ENCODE results near the gene SDK1. TPM values are rescaled to one million over a fixed set of nuclear protein-coding genes. Genes with fewer than 3 reads are reported as not detected.

SDK1 gene
- total and polyA plus RNA-seq, 4 donors, result 0.12 to 0.47 (median 0.36) TPM

GRCh38 chr7:4174451-4174850, 873.4 kb downstream of the SDK1 start:
- H3K36me3 ChIP-seq (ENCODE audit: control insufficient read depth in 4 of 4, insufficient read depth in 3 of 4, low read depth in 1 of 4, low read length in 3 of 4), result no peaks in the 10 kb centered on the region
- H3K9me3 ChIP-seq (ENCODE audit: control insufficient read depth in 4 of 4, low read length in 3 of 4), result no peaks in the 10 kb centered on the region
- no peak for TF ChIP-seq HNF4G (IDR thresholded peaks at IDR 0.05)
- TF ChIP-seq FOXA2 (IDR thresholded peaks at IDR 0.05), result no peak
- TF ChIP-seq NR2F2 (IDR thresholded peaks at IDR 0.05), result no peak
- TF ChIP-seq MAX (IDR thresholded peaks at IDR 0.05), result no peak
- no peak for TF ChIP-seq SP1 (IDR thresholded peaks at IDR 0.05)
- no peaks in the 10 kb centered on the region for H3K27me3 ChIP-seq (ENCODE audit: control insufficient read depth in 4 of 4, insufficient read depth in 4 of 4, low read length in 3 of 4)
- no peak overlapping the region for H3K27ac ChIP-seq (ENCODE audit: low read depth in 1 of 2, low read length in 2 of 2)
- H3K4me1 ChIP-seq (ENCODE audit: control insufficient read depth in 4 of 4, insufficient read depth in 4 of 4, low read length in 3 of 4), result no peaks in the 10 kb centered on the region
- 94% methylated on average over 11 of the region's 11 CpGs for WGBS
- no peak overlapping the region for H3K9ac ChIP-seq (ENCODE audit: low read depth in 1 of 2, low read length in 2 of 2)
- H3K4me3 ChIP-seq (ENCODE audit: low read depth in 1 of 3, low read length in 3 of 3), result no peak overlapping the region
- no peak for DNase-seq (ENCODE audit: low spot score)

- Histone ChIP-seq H3K9ac (ENCODE audit: low read depth in 1 of 2, low read length in 2 of 2) (no peak overlapping the region), H3K4me1 (ENCODE audit: control insufficient read depth in 4 of 4, insufficient read depth in 4 of 4, low read length in 3 of 4) (no peaks in the 10 kb centered on the region), H3K27me3 (ENCODE audit: control insufficient read depth in 4 of 4, insufficient read depth in 4 of 4, low read length in 3 of 4) (no peaks in the 10 kb centered on the region), H3K27ac (ENCODE audit: low read depth in 1 of 2, low read length in 2 of 2) (no peak overlapping the region), H3K4me3 (ENCODE audit: low read depth in 1 of 3, low read length in 3 of 3) (no peak overlapping the region), H3K36me3 (ENCODE audit: control insufficient read depth in 4 of 4, insufficient read depth in 3 of 4, low read depth in 1 of 4, low read length in 3 of 4) (no peaks in the 10 kb centered on the region), H3K9me3 (ENCODE audit: control insufficient read depth in 4 of 4, low read length in 3 of 4) (no peaks in the 10 kb centered on the region)
- 95% methylated on average over 18 of the region's 18 CpGs for WGBS
- TF ChIP-seq FOXA1 (IDR thresholded peaks at IDR 0.05) (no peak), JUND (IDR thresholded peaks at IDR 0.05) (no peak), ZBTB33 (IDR thresholded peaks at IDR 0.05) (no peak), FOXA2 (IDR thresholded peaks at IDR 0.05) (no peak), TAF1 (conservative IDR thresholded peaks at IDR 0.05) (no peak), HNF4G (IDR thresholded peaks at IDR 0.05) (no peak), NR2F2 (IDR thresholded peaks at IDR 0.05) (no peak), CTCF (IDR thresholded peaks at IDR 0.05; ENCODE audit: low read depth, low read length, missing input control) (no peak), MAX (IDR thresholded peaks at IDR 0.05) (no peak), REST (IDR thresholded peaks at IDR 0.05) (no peak), HNF4A (conservative IDR thresholded peaks at IDR 0.05) (no peak)
- DNase-seq (ENCODE audit: low spot score), result no peak
Observed at GRCh38 chr7:4174884-4175283, 873.8 kb downstream of the SDK1 start.

Data from liver (tissue), 9 donors.